Central memory CD8-positive, alpha-beta T cell (primary cell): Measurements from ENCODE around the gene EP300.
A peak's percentile ranks its signal among the peaks of the same experiment; 100 is the strongest.
"Not testable (repeated sequence)": the region's sequence is repeated elsewhere in the genome, so short reads cannot be mapped to it uniquely, and the experiment has no call there.

Source experiments
- ATAC-seq: fragments of 150-1000 bp; cut with Tn5 transposase; replicated peaks from 2 replicates; pipeline ENCODE4 v1.10.0; 2022; ENCODE audit warnings: mild to moderate bottlenecking, moderate FRiP score, moderate number of reproducible peaks; ENCODE audit not compliant: poor library complexity, severe bottlenecking; ENCODE audit errors: extremely low read depth
- DNase-seq, 2 donors: peaks; one replicate each; pipeline ENCODE4 v3.0.0; 2021; ENCODE audit warnings: low spot score in 2 of 2
- H3K27ac Mint-ChIP-seq: one replicate; pipeline ENCODE4 v1.8.0; 2022; ENCODE audit warnings: low read depth, mild to moderate bottlenecking, moderate library complexity, mixed read lengths
- H3K27me3 Mint-ChIP-seq: one replicate; pipeline ENCODE4 v1.8.0; 2022; ENCODE audit warnings: mixed read lengths
- H3K36me3 Mint-ChIP-seq: one replicate; pipeline ENCODE4 v1.8.0; 2022; ENCODE audit warnings: mild to moderate bottlenecking, moderate library complexity, mixed read lengths; ENCODE audit not compliant: insufficient read depth
- H3K4me1 Mint-ChIP-seq: one replicate; pipeline ENCODE4 v1.8.0; 2022; ENCODE audit warnings: mixed read lengths
- H3K4me3 Mint-ChIP-seq: one replicate; pipeline ENCODE4 v1.8.0; 2022; ENCODE audit warnings: mild to moderate bottlenecking, moderate library complexity, mixed read lengths
- H3K9me3 Mint-ChIP-seq: one replicate; pipeline ENCODE4 v1.8.0; 2022; ENCODE audit warnings: mixed read lengths

The EP300 gene

GRCh38 chr22:41128606-41129005 lies 36.2 kb downstream of the EP300 start:
- no peaks in the 10 kb centered on the region for H3K27me3 Mint-ChIP-seq
- H3K4me1 Mint-ChIP-seq: peaks cover under 1% of the 10 kb centered on the region
- ATAC-seq (no peak), DNase-seq (no peak)
- H3K9me3 Mint-ChIP-seq: no peaks in the 10 kb centered on the region
- peaks cover 81% of the 10 kb centered on the region for H3K36me3 Mint-ChIP-seq
- no peak overlapping the region for H3K27ac Mint-ChIP-seq
- no peak overlapping the region for H3K4me3 Mint-ChIP-seq

DNA sequence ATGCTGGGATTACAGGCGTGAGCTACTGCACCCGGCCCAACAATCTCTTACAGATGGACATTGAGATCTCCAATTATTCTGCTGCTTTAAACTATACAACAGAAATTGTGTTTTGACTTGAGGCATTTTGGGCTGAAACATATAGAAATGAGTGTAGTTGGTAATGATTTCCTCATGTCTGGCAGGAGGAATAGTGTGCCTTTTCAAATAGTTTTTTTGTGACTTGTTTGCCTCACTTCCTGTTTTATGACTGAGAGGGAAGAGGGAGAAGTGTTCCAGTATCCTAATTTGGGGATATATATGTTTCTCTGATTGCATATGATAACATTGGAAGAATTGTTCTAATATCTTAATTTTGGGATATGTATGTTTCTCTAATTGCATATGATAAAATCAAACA lies 40.2 kb downstream of the EP300 start:
- Mint-ChIP-seq H3K36me3 (peaks cover 90% of the 10 kb centered on the region), H3K4me3 (no peak overlapping the region), H3K4me1 (peaks cover 8% of the 10 kb centered on the region), H3K9me3 (no peaks in the 10 kb centered on the region), H3K27ac (no peak overlapping the region), H3K27me3 (no peaks in the 10 kb centered on the region)
- DNase-seq (no peak), ATAC-seq (no peak)

DNA sequence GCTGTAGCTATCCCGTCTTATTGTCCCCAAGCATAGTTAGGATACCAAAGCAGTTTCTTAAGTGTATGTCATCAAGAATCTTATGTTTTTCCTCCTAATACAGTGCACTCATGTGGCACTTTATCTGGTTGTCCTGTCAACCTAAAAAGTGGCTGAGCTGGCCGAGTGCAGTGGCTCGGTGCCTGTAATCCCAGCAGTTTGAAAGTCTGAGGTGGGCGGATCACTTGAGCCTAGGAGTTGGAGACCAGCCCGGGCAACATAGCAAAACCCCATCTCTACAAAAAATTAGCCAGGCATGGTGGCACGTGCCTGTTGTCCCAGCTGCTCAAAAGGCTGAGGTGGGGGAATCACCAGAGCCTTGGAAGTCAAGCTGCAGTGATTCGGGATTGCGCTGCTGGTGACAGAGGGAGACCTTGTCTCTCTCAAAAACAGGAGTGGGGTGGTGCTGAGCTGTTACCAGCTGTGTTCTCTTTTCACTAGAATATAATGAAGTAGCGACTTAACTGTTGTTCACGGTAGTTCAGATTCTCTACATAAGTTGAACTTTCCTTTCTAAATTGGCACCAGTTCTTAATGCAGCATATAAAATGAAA lies 48.1 kb downstream of the EP300 start:
- no peak for ATAC-seq
- no peak overlapping the region for H3K27ac Mint-ChIP-seq
- peaks cover 8% of the 10 kb centered on the region for H3K4me1 Mint-ChIP-seq
- no peaks in the 10 kb centered on the region for H3K27me3 Mint-ChIP-seq
- H3K9me3 Mint-ChIP-seq: no peaks in the 10 kb centered on the region
- H3K4me3 Mint-ChIP-seq: no peak overlapping the region
- H3K36me3 Mint-ChIP-seq: peaks cover 90% of the 10 kb centered on the region
- DNase-seq: no peak

- H3K36me3 Mint-ChIP-seq: peaks cover 92% of the 10 kb centered on the region
- H3K4me1 Mint-ChIP-seq, DNase-seq, H3K27ac Mint-ChIP-seq, H3K27me3 Mint-ChIP-seq, H3K9me3 Mint-ChIP-seq, ATAC-seq, H3K4me3 Mint-ChIP-seq: not testable (repeated sequence)
Measured at GRCh38 chr22:41145921-41146320, 53.5 kb downstream of the EP300 start.

- no peaks in the 10 kb centered on the region for H3K9me3 Mint-ChIP-seq
- peaks cover 7% of the 10 kb centered on the region for H3K4me1 Mint-ChIP-seq
- no peaks in the 10 kb centered on the region for H3K27me3 Mint-ChIP-seq
- DNase-seq (no peak), ATAC-seq (no peak)
- no peak overlapping the region for H3K4me3 Mint-ChIP-seq
- peaks cover 95% of the 10 kb centered on the region for H3K36me3 Mint-ChIP-seq
- H3K27ac Mint-ChIP-seq: no peak overlapping the region
Measured at GRCh38 chr22:41146573-41146972, 54.2 kb downstream of the EP300 start.

DNA sequence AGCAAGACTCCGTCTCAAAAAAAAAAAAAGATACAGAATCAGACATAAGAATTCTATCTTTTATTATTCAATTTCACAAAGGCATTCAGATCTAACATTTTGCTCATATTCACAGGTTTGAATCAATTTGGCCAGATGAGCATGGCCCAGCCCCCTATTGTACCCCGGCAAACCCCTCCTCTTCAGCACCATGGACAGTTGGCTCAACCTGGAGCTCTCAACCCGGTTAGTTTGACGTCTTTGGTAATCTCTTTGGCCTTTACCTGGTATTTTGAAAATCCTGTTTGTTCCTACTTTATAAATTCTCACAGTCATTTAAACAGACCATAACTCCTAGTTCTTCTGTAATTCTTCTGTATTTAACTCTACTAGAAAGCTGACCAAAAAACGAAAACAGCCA lies 55.3 kb downstream of the EP300 start:
- H3K4me3 Mint-ChIP-seq: no peak overlapping the region
- DNase-seq (no peak), ATAC-seq (no peak)
- H3K9me3 Mint-ChIP-seq: no peaks in the 10 kb centered on the region
- H3K4me1 Mint-ChIP-seq: no peaks in the 10 kb centered on the region
- peak overlapping the region; percentile 37 for H3K27ac Mint-ChIP-seq
- no peaks in the 10 kb centered on the region for H3K27me3 Mint-ChIP-seq
- H3K36me3 Mint-ChIP-seq: peaks cover 95% of the 10 kb centered on the region

- ATAC-seq: no peak
Measured at GRCh38 chr22:41152902-41153301, 60.5 kb downstream of the EP300 start.

DNA sequence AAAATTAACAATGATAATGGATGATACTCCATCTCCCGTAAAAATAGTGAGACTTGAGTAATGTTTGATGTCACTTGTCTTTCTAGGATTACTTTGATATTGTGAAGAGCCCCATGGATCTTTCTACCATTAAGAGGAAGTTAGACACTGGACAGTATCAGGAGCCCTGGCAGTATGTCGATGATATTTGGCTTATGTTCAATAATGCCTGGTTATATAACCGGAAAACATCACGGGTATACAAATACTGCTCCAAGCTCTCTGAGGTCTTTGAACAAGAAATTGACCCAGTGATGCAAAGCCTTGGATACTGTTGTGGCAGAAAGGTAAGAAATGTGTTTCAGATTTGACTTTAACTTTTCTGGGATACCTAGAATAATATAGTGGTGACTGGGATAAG lies 64.7 kb downstream of the EP300 start:
- ATAC-seq (no peak), DNase-seq (no peak)
- no peak overlapping the region for H3K4me3 Mint-ChIP-seq
- no peaks in the 10 kb centered on the region for H3K4me1 Mint-ChIP-seq
- no peaks in the 10 kb centered on the region for H3K9me3 Mint-ChIP-seq
- H3K27ac Mint-ChIP-seq: no peak overlapping the region
- no peaks in the 10 kb centered on the region for H3K27me3 Mint-ChIP-seq
- peaks cover 86% of the 10 kb centered on the region for H3K36me3 Mint-ChIP-seq

More at GRCh38 chr22:41152902-41153301, 60.5 kb downstream of the EP300 start:
- no peaks in the 10 kb centered on the region for H3K27me3 Mint-ChIP-seq
- no peak overlapping the region for H3K4me3 Mint-ChIP-seq
- no peaks in the 10 kb centered on the region for H3K9me3 Mint-ChIP-seq
- no peaks in the 10 kb centered on the region for H3K4me1 Mint-ChIP-seq
- no peak overlapping the region for H3K27ac Mint-ChIP-seq
- DNase-seq: no peak
- peaks cover 95% of the 10 kb centered on the region for H3K36me3 Mint-ChIP-seq

- Mint-ChIP-seq H3K4me3 (no peak overlapping the region), H3K27me3 (no peaks in the 10 kb centered on the region), H3K36me3 (peaks cover 90% of the 10 kb centered on the region), H3K4me1 (no peaks in the 10 kb centered on the region), H3K9me3 (no peaks in the 10 kb centered on the region), H3K27ac (no peak overlapping the region)
- ATAC-seq: no peak
- DNase-seq: no peak
Measured at GRCh38 chr22:41169157-41169556, 76.8 kb downstream of the EP300 start.

- H3K4me3 Mint-ChIP-seq: no peak overlapping the region
- DNase-seq (no peak), ATAC-seq (no peak)
- no peak overlapping the region for H3K27ac Mint-ChIP-seq
- no peaks in the 10 kb centered on the region for H3K4me1 Mint-ChIP-seq
- H3K36me3 Mint-ChIP-seq: peaks cover 86% of the 10 kb centered on the region
- no peaks in the 10 kb centered on the region for H3K9me3 Mint-ChIP-seq
- H3K27me3 Mint-ChIP-seq: no peaks in the 10 kb centered on the region
Measured at GRCh38 chr22:41171996-41172395, 79.6 kb downstream of the EP300 start.

DNA sequence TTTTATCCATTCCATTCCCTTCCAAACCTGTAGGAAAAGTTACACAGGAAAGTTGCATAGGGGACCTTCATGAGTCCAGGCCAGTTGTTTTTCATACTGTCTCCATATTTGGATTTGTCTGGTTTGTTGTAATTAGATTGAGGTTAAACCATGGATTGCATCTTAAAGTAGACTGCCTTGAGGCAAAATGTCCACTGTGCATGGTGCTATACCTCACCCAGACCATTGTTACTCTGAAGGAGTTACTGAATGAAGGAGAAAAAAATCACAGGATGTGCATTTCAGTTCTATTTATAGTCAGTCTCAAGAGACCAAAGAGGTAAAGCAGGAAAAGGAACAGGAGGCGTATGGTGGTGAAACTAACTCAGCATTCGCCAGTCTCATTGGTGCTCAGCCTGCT lies 83.2 kb downstream of the EP300 start:
- DNase-seq (no peak), ATAC-seq (no peak)
- Mint-ChIP-seq H3K36me3 (peaks cover 73% of the 10 kb centered on the region), H3K9me3 (no peaks in the 10 kb centered on the region), H3K4me1 (peaks cover 6% of the 10 kb centered on the region), H3K27me3 (no peaks in the 10 kb centered on the region), H3K27ac (no peak overlapping the region), H3K4me3 (no peak overlapping the region)

- no peaks in the 10 kb centered on the region for H3K27me3 Mint-ChIP-seq
- ATAC-seq (no peak), DNase-seq (no peak)
- no peak overlapping the region for H3K27ac Mint-ChIP-seq
- H3K9me3 Mint-ChIP-seq: peaks cover 5% of the 10 kb centered on the region
- peaks cover 12% of the 10 kb centered on the region for H3K4me1 Mint-ChIP-seq
- no peak overlapping the region for H3K4me3 Mint-ChIP-seq
- peaks cover 58% of the 10 kb centered on the region for H3K36me3 Mint-ChIP-seq
Measured at GRCh38 chr22:41177040-41177621, 84.7 kb downstream of the EP300 start.

DNA sequence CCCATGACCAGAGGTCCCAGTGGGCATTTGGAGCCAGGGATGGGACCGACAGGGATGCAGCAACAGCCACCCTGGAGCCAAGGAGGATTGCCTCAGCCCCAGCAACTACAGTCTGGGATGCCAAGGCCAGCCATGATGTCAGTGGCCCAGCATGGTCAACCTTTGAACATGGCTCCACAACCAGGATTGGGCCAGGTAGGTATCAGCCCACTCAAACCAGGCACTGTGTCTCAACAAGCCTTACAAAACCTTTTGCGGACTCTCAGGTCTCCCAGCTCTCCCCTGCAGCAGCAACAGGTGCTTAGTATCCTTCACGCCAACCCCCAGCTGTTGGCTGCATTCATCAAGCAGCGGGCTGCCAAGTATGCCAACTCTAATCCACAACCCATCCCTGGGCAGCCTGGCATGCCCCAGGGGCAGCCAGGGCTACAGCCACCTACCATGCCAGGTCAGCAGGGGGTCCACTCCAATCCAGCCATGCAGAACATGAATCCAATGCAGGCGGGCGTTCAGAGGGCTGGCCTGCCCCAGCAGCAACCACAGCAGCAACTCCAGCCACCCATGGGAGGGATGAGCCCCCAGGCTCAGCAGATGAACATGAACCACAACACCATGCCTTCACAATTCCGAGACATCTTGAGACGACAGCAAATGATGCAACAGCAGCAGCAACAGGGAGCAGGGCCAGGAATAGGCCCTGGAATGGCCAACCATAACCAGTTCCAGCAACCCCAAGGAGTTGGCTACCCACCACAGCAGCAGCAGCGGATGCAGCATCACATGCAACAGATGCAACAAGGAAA lies 85.4 kb downstream of the EP300 start:
- ATAC-seq: no peak

More for the DNA sequence above, 85.4 kb downstream of the EP300 start:
- H3K36me3 Mint-ChIP-seq: peaks cover 51% of the 10 kb centered on the region
- DNase-seq: no peak
- H3K27me3 Mint-ChIP-seq: no peaks in the 10 kb centered on the region
- H3K4me1 Mint-ChIP-seq: peaks cover 12% of the 10 kb centered on the region
- peaks cover 5% of the 10 kb centered on the region for H3K9me3 Mint-ChIP-seq
- no peak overlapping the region for H3K27ac Mint-ChIP-seq
- peak overlapping the region; percentile 36 for H3K4me3 Mint-ChIP-seq
